Activated CD8-positive, alpha-beta memory T cell treated with anti-CD3 and anti-CD28 coated beads, Interleukin-2, amount 50 U/mL, for 24 hours (primary cell): Measurements from ENCODE around the gene C10orf71.

Experiments used
- DNase-seq: peaks from one replicate; pipeline ENCODE4 v3.0.0-alpha.2; 2020; ENCODE audit errors: extremely low read depth

Gene C10orf71

GRCh38 chr10:49359349-49360270 lies 60.6 kb downstream of the C10orf71 start:
- no peak for DNase-seq

- DNase-seq = no peak
These were observed 61.6 kb downstream of the C10orf71 start for GRCh38 chr10:49360271-49361177.

GRCh38 chr10:49361178-49361554 lies 62.2 kb downstream of the C10orf71 start:
- no peak for DNase-seq

- no peak for DNase-seq
These were observed 63.0 kb downstream of the C10orf71 start for GRCh38 chr10:49361735-49362568.

GRCh38 chr10:49362596-49363260 lies 63.8 kb downstream of the C10orf71 start:
- DNase-seq = no peak

GRCh38 chr10:49363309-49364031 lies 64.5 kb downstream of the C10orf71 start:
- DNase-seq = no peak

- DNase-seq = no peak
These were observed 65.1 kb downstream of the C10orf71 start for GRCh38 chr10:49364051-49364450.

- DNase-seq = no peak
These were observed 65.8 kb downstream of the C10orf71 start for GRCh38 chr10:49364747-49365146.

GRCh38 chr10:49365275-49365674 lies 66.3 kb downstream of the C10orf71 start:
- no peak for DNase-seq

GRCh38 chr10:49365675-49366415 lies 66.9 kb downstream of the C10orf71 start:
- DNase-seq = no peak

- no peak for DNase-seq
These were observed 67.5 kb downstream of the C10orf71 start for GRCh38 chr10:49366460-49366859.

- DNase-seq = no peak
These were observed 68.6 kb downstream of the C10orf71 start for GRCh38 chr10:49367600-49367999.

GRCh38 chr10:49368256-49368655 lies 69.3 kb downstream of the C10orf71 start:
- DNase-seq = no peak

- DNase-seq = no peak
These were observed 70.5 kb downstream of the C10orf71 start for GRCh38 chr10:49369216-49370162.

- DNase-seq = no peak
These were observed 71.5 kb downstream of the C10orf71 start for GRCh38 chr10:49370326-49371100.

GRCh38 chr10:49371967-49372366 lies 73.0 kb downstream of the C10orf71 start:
- DNase-seq = no peak

- DNase-seq = no peak
These were observed 74.4 kb downstream of the C10orf71 start for GRCh38 chr10:49373361-49373760.

GRCh38 chr10:49374740-49375139 lies 75.8 kb downstream of the C10orf71 start:
- DNase-seq = no peak
